Endothelial cell of umbilical vein (primary cell): ENCODE data around the gene F2RL2. TPM values are rescaled to one million over a fixed set of nuclear protein-coding genes. Genes with fewer than 3 reads are reported as not detected.

ENCODE experiments used
- BruUV-seq: library from RNA; stranded (reverse); fragments of 400-500 nt; replicated peaks from 2 replicates; lab custom pipeline; 2021; lab: Mats Ljungman, UMichigan
- CTCF ChIA-PET: fragments of 300-600, 350-600 bp; sonication (Branson Sonifier 250); formaldehyde crosslinking; loops from one replicate; lab custom pipeline; 2021; ENCODE audit warnings: antibody characterized with exemption, inconsistent platforms; lab: Charles Lee
- POLR2A ChIA-PET: fragments of 300-600, 350-600 bp; sonication (Branson Sonifier 250); formaldehyde crosslinking; loops from one replicate; lab custom pipeline; 2021; ENCODE audit warnings: antibody characterized with exemption, inconsistent platforms; lab: Charles Lee
- DNase-seq: peaks from one replicate; pipeline ENCODE4 v3.0.0-alpha.2; 2011; ENCODE audit warnings: low read depth, low spot score
- FAIRE-seq: peaks from 2 replicates; lab custom pipeline; 2011; peaks lifted over from hg19 to GRCh38; lab: Jason Lieb, UNC
- H2AFZ ChIP-seq: 2 replicates; pipeline ENCODE4 v1.6.0; 2012; ENCODE audit warnings: low read depth, low read length, control low read depth, inconsistent platforms
- H3K27ac ChIP-seq: 2 replicates; pipeline ENCODE4 v1.5.1; 2011; ENCODE audit warnings: low read depth, mild to moderate bottlenecking, control low read depth, low read length, moderate library complexity; ENCODE audit not compliant: insufficient read depth
- H3K27me3 ChIP-seq, 2 experiments: 2 replicates each; pipeline versions ENCODE4 v1.6.0 to v1.6.1; 2011; ENCODE audit warnings: low read length in 2 of 2, mixed read lengths in 1 of 2; ENCODE audit not compliant: control insufficient read depth in 2 of 2, insufficient read depth in 2 of 2
- H3K36me3 ChIP-seq, 2 experiments: 2 replicates in 1 of 2; 3 replicates in 1 of 2; pipeline ENCODE4 v1.5.1; 2011; ENCODE audit warnings: low read length in 2 of 2, mild to moderate bottlenecking in 1 of 2, moderate library complexity in 1 of 2; ENCODE audit not compliant: control insufficient read depth in 2 of 2, insufficient read depth in 2 of 2; ENCODE audit errors: extremely low read depth in 1 of 2
- H3K4me1 ChIP-seq: 3 replicates; pipeline ENCODE4 v1.5.1; 2011; ENCODE audit warnings: mild to moderate bottlenecking, low read length; ENCODE audit not compliant: control insufficient read depth, insufficient read depth; ENCODE audit errors: extremely low read depth
- H3K4me2 ChIP-seq: 2 replicates; pipeline ENCODE4 v1.6.1; 2011; ENCODE audit warnings: low read length, control low read depth, mixed read lengths; ENCODE audit not compliant: insufficient read depth
- H3K4me3 ChIP-seq, 3 experiments: fragments of 200-600 bp in 1 of 3; sonication (generic), shearing (Covaris generic) in 1 of 3; replicated peaks in 1 of 3; 2 replicates each; pipeline ENCODE4 v1.5.1; 2011 to 2016; ENCODE audit warnings: control low read depth in 3 of 3, low read length in 3 of 3, mild to moderate bottlenecking in 2 of 3, inconsistent platforms in 1 of 3, low read depth in 1 of 3, moderate library complexity in 1 of 3; ENCODE audit not compliant: insufficient read depth in 1 of 3
- H3K79me2 ChIP-seq: 2 replicates; pipeline ENCODE4 v1.6.0; 2012; ENCODE audit warnings: low read length, inconsistent platforms; ENCODE audit not compliant: control insufficient read depth, insufficient read depth
- H3K9ac ChIP-seq: replicated peaks from 2 replicates; pipeline ENCODE3; 2011; ENCODE audit warnings: low read length, control low read depth; ENCODE audit not compliant: insufficient read depth; ENCODE audit errors: extremely low read depth
- H3K9me1 ChIP-seq: replicated peaks from 3 replicates; pipeline ENCODE4 v1.6.0; 2011; ENCODE audit warnings: mild to moderate bottlenecking, low read length; ENCODE audit not compliant: control insufficient read depth, insufficient read depth; ENCODE audit errors: extremely low read depth
- H3K9me3 ChIP-seq: replicated peaks from 2 replicates; pipeline ENCODE4 v1.5.1; 2012; ENCODE audit warnings: low read length, inconsistent platforms; ENCODE audit not compliant: control insufficient read depth, insufficient read depth
- H4K20me1 ChIP-seq: replicated peaks from 2 replicates; pipeline ENCODE3; 2011; ENCODE audit warnings: mild to moderate bottlenecking, low read length; ENCODE audit not compliant: control insufficient read depth, insufficient read depth; ENCODE audit errors: extremely low read depth
- CTCF ChIP-seq, 2 donors: IDR thresholded peaks; 1 replicate in 1 of 2; 2 replicates in 1 of 2; pipeline ENCODE4 v1.5.1; 2011; ENCODE audit warnings: low read length in 2 of 2, mild to moderate bottlenecking in 2 of 2, moderate library complexity in 2 of 2, control low read depth in 1 of 2, inconsistent platforms in 1 of 2, low read depth in 1 of 2; ENCODE audit not compliant: insufficient read depth in 1 of 2; ENCODE audit errors: extremely low read depth in 1 of 2
- EZH2 ChIP-seq: IDR thresholded peaks from 2 replicates; pipeline ENCODE4 v1.6.1; 2012; ENCODE audit warnings: borderline replicate concordance, low read depth, mild to moderate bottlenecking, moderate library complexity, low read length, inconsistent platforms; ENCODE audit not compliant: severe bottlenecking
- FOS ChIP-seq: IDR thresholded peaks from 2 replicates; pipeline ENCODE4 v1.6.1; 2011; ENCODE audit warnings: mild to moderate bottlenecking, low read length, moderate library complexity, borderline replicate concordance; ENCODE audit not compliant: insufficient read depth
- GATA2 ChIP-seq: IDR thresholded peaks from 2 replicates; pipeline ENCODE4 v1.7.0; 2011; ENCODE audit warnings: low read depth, mild to moderate bottlenecking, moderate library complexity, mixed read lengths, low read length; ENCODE audit not compliant: insufficient read length, insufficient read depth
- JUN ChIP-seq: IDR thresholded peaks from 2 replicates; pipeline ENCODE4 v1.6.1; 2011; ENCODE audit warnings: borderline replicate concordance, low read depth; ENCODE audit not compliant: insufficient read length, insufficient read depth
- MAX ChIP-seq: IDR thresholded peaks from 2 replicates; pipeline ENCODE4 v1.6.1; 2011; ENCODE audit not compliant: insufficient read depth, insufficient read length
- MYC ChIP-seq: IDR thresholded peaks from one replicate; pipeline ENCODE4 v1.6.1; 2011; ENCODE audit warnings: mild to moderate bottlenecking, low read depth, low read length
- POLR2A ChIP-seq: IDR thresholded peaks from 2 replicates; pipeline ENCODE4 v1.6.1; 2012; ENCODE audit warnings: low read depth, mild to moderate bottlenecking, control low read depth, low read length
- POLR2AphosphoS5 ChIP-seq: IDR thresholded peaks from 2 replicates; pipeline ENCODE4 v1.6.1; 2012; ENCODE audit warnings: low read depth, mild to moderate bottlenecking, control low read depth, low read length, moderate library complexity; ENCODE audit not compliant: insufficient read depth
- dilution Hi-C: fragments of 300-500 bp; cut with MboI; formaldehyde crosslinking; loops from one replicate; pipeline ENCODE4 v1.15.0; 2019; ENCODE audit warnings: low sequenced_read_pairs; ENCODE audit not compliant: extremely low pct_ligation_motif_present
- intact Hi-C: fragments of 100-400 bp; cut with micrococcal nuclease; formaldehyde crosslinking; loops from one replicate; pipeline ENCODE4 v1.10.0; 2022
- polyA plus RNA-seq, 4 experiments: library from polyadenylated mRNA; depleted of rRNA in 3 of 4; stranded (reverse) in 3 of 4; unstranded in 1 of 4; fragments of >200 nt; gene quantifications; 2 replicates each; pipeline versions ENCODE4 v1.2.1 to v1.2.3, GENCODE V29; 2011 to 2012; ENCODE audit warnings: missing spikeins in 1 of 4
- total RNA-seq: library from RNA; stranded (reverse); gene quantifications from 2 replicates; pipeline ENCODE4 v1.2.3, GENCODE V29; 2021

The F2RL2 gene
- total and polyA plus RNA-seq, 2 donors (not counting 3 experiments of a cell fraction or from before 2014, with no cell fraction given) = 19.8 to 33.3 TPM

GRCh38 chr5:76582230-76583162 lies 40.7 kb downstream of the F2RL2 start:
- Histone ChIP-seq H3K79me2 (no peaks in the 10 kb centered on the region), H3K4me3 (no peak overlapping the region), H2AFZ (no peak overlapping the region), H3K9ac (no peak overlapping the region), H3K9me1 (no peaks in the 10 kb centered on the region), H3K9me3 (no peaks in the 10 kb centered on the region), H3K27me3 (peaks cover 4 to 8% of the 10 kb centered on the region in 2 experiments), H3K36me3 (no peaks in the 10 kb centered on the region), H3K27ac (no peak overlapping the region), H3K4me2 (no peak overlapping the region), H4K20me1 (no peaks in the 10 kb centered on the region), H3K4me1 (no peaks in the 10 kb centered on the region)
- dilution Hi-C loops = no loop called here
- ChIA-PET POLR2A (no interaction called here), CTCF (interaction anchor here (0.6 to 2.7 kb wide), 24 partner anchors 8 to 1909 kb away, joined by 3 to 23 read pairs (median 4); partner anchors contain the start of genes ANKRD31 and IQGAP2)
- no TSS peak for BruUV-seq
- intact Hi-C loops = loop anchor here (1.0 to 10.0 kb wide), 3 partner anchors 179 to 848 kb away; partner anchors contain the start of gene IQGAP2
- TF ChIP-seq GATA2 (no peak), POLR2AphosphoS5 (no peak), FOS (no peak), MYC (no peak), CTCF (IDR thresholded peaks at IDR 0.05; ENCODE audit: extremely low read depth in 1 of 2, insufficient read depth in 1 of 2, low read depth in 1 of 2, low read length in 2 of 2) (no peak), MAX (no peak), EZH2 (no peak), JUN (no peak), POLR2A (no peak)
- DNase-seq (no peak), FAIRE-seq (no peak)
